Calu3 (cell line): ENCODE measurements around the gene STOM. TPM values are rescaled to one million over a fixed set of nuclear protein-coding genes. Genes with fewer than 3 reads are reported as not detected.
"Not testable (repeated sequence)": the region's sequence is repeated elsewhere in the genome, so short reads cannot be mapped to it uniquely, and the experiment has no call there.

Experiments used
- BruUV-seq: library from RNA; stranded (reverse); fragments of 400-500 nt; replicated peaks from 2 replicates; lab custom pipeline; 2021; lab: Mats Ljungman, UMichigan
- CTCF ChIA-PET: fragments of 300-600 bp; sonication (Branson Sonifier 250); formaldehyde crosslinking; loops from one replicate; lab custom pipeline; 2022; ENCODE audit warnings: antibody characterized with exemption; lab: Charles Lee
- DNase-seq: peaks from one replicate; pipeline ENCODE4 v3.0.0; 2022
- H3K27ac Mint-ChIP-seq: one replicate; pipeline ENCODE4 v1.8.0; 2022; ENCODE audit warnings: mixed read lengths; ENCODE audit not compliant: unreplicated experiment
- H3K27me3 Mint-ChIP-seq: one replicate; pipeline ENCODE4 v1.8.0; 2022; ENCODE audit warnings: mixed read lengths; ENCODE audit not compliant: unreplicated experiment
- H3K36me3 Mint-ChIP-seq: one replicate; pipeline ENCODE4 v1.8.0; 2022; ENCODE audit warnings: mild to moderate bottlenecking, moderate library complexity, mixed read lengths; ENCODE audit not compliant: insufficient read depth, unreplicated experiment
- H3K4me1 Mint-ChIP-seq: one replicate; pipeline ENCODE4 v1.8.0; 2022; ENCODE audit warnings: mild to moderate bottlenecking, low read depth, mixed read lengths; ENCODE audit not compliant: unreplicated experiment
- H3K4me3 Mint-ChIP-seq: one replicate; pipeline ENCODE4 v1.8.0; 2022; ENCODE audit warnings: mild to moderate bottlenecking, low read depth, moderate library complexity, mixed read lengths; ENCODE audit not compliant: unreplicated experiment
- H3K9me3 Mint-ChIP-seq: one replicate; pipeline ENCODE4 v1.8.0; 2022; ENCODE audit warnings: low read depth, mixed read lengths; ENCODE audit not compliant: unreplicated experiment
- CTCF ChIP-seq: fragments of 200-600 bp; IDR thresholded peaks from one replicate; pipeline ENCODE4 v1.8.0; 2022; ENCODE audit warnings: antibody characterized with exemption; ENCODE audit not compliant: unreplicated experiment
- intact Hi-C: fragments of 100-400 bp; cut with micrococcal nuclease; formaldehyde crosslinking; loops from one replicate; pipeline ENCODE4 v1.10.0; 2022; ENCODE audit not compliant: unreplicated experiment
- total RNA-seq: library from RNA; stranded (reverse); gene quantifications from 2 replicates; pipeline ENCODE4 v1.2.3, GENCODE V29; 2022

Gene STOM
- total RNA-seq, 1 experiment from 2014 or later = 25.5 TPM

GRCh38 chr9:121399883-121400607 lies 30.0 kb upstream of the STOM start:
- no peaks in the 10 kb centered on the region for H3K36me3 Mint-ChIP-seq
- H3K4me1 Mint-ChIP-seq = no peaks in the 10 kb centered on the region
- CTCF ChIA-PET = interaction anchor here (1.8 kb wide), 1 partner anchor 80 kb away, joined by 7 read pairs; no protein-coding TSS in a partner anchor
- peak; percentile 42 for TF ChIP-seq CTCF
- H3K4me3 Mint-ChIP-seq = no peak overlapping the region
- H3K9me3 Mint-ChIP-seq = no peaks in the 10 kb centered on the region
- peak; percentile 5 for DNase-seq
- H3K27ac Mint-ChIP-seq = no peak overlapping the region
- no TSS peak for BruUV-seq
- intact Hi-C loops = loop anchor here (1.0 kb wide), 2 partner anchors 80 to 187 kb away; no protein-coding TSS in a partner anchor
- H3K27me3 Mint-ChIP-seq = no peaks in the 10 kb centered on the region

- no peaks in the 10 kb centered on the region for H3K36me3 Mint-ChIP-seq
- H3K27ac Mint-ChIP-seq = no peak overlapping the region
- no peak for TF ChIP-seq CTCF
- CTCF ChIA-PET = interaction anchor here (1.8 kb wide), 1 partner anchor 80 kb away, joined by 7 read pairs; no protein-coding TSS in a partner anchor
- no peak for DNase-seq
- H3K9me3 Mint-ChIP-seq = no peaks in the 10 kb centered on the region
- BruUV-seq = no TSS peak
- no peak overlapping the region for H3K4me3 Mint-ChIP-seq
- intact Hi-C loops = no loop called here
- no peaks in the 10 kb centered on the region for H3K4me1 Mint-ChIP-seq
- no peaks in the 10 kb centered on the region for H3K27me3 Mint-ChIP-seq
Measured at GRCh38 chr9:121399126-121399882, 29.3 kb upstream of the STOM start.

GRCh38 chr9:121398374-121398773 lies 28.3 kb upstream of the STOM start:
- DNase-seq = no peak

GRCh38 chr9:121397277-121397676 lies 27.2 kb upstream of the STOM start:
- BruUV-seq, intact Hi-C loops, H3K9me3 Mint-ChIP-seq, CTCF ChIA-PET, H3K36me3 Mint-ChIP-seq, H3K4me3 Mint-ChIP-seq, DNase-seq, H3K4me1 Mint-ChIP-seq, H3K27me3 Mint-ChIP-seq, H3K27ac Mint-ChIP-seq: not testable (repeated sequence)

More at GRCh38 chr9:121398374-121398773, 28.3 kb upstream of the STOM start:
- no peaks in the 10 kb centered on the region for H3K27me3 Mint-ChIP-seq
- no peaks in the 10 kb centered on the region for H3K9me3 Mint-ChIP-seq
- intact Hi-C loops = no loop called here
- CTCF ChIA-PET = no interaction called here
- BruUV-seq = no TSS peak
- no peak overlapping the region for H3K27ac Mint-ChIP-seq
- no peak for TF ChIP-seq CTCF
- H3K4me1 Mint-ChIP-seq = no peaks in the 10 kb centered on the region
- H3K36me3 Mint-ChIP-seq = no peaks in the 10 kb centered on the region
- no peak overlapping the region for H3K4me3 Mint-ChIP-seq
